Measurements from ENCODE around the gene SETDB2. TPM values are rescaled to one million over a fixed set of nuclear protein-coding genes. Genes with fewer than 3 reads are reported as not detected.

SETDB2 gene
- total RNA-seq, 1 experiment from 2014 or later = 4.9 TPM

GRCh38 chr13:49524740-49525501 lies 80.8 kb downstream of the SETDB2 start:
- intact Hi-C loops (cut with micrococcal nuclease; ENCODE audit: unreplicated experiment) = no loop called here
- H3K4me3 Mint-ChIP-seq (ENCODE audit: low read depth, unreplicated experiment) = no peak overlapping the region
- H3K27me3 Mint-ChIP-seq (ENCODE audit: unreplicated experiment) = no peaks in the 10 kb centered on the region
- H3K27ac Mint-ChIP-seq (ENCODE audit: unreplicated experiment) = no peak overlapping the region
- peaks cover 4% of the 10 kb centered on the region for H3K36me3 Mint-ChIP-seq (ENCODE audit: insufficient read depth, unreplicated experiment)
- BruUV-seq (replicated peaks) = no TSS peak
- no peak for DNase-seq
- no peaks in the 10 kb centered on the region for H3K9me3 Mint-ChIP-seq (ENCODE audit: low read depth, unreplicated experiment)
- CTCF ChIA-PET = interaction anchor here (0.6 to 0.7 kb wide), 2 partner anchors 13 to 378 kb away, joined by 3 to 4 read pairs; no protein-coding TSS in a partner anchor
- no peak for TF ChIP-seq CTCF (IDR thresholded peaks at IDR 0.05; ENCODE audit: unreplicated experiment)
- no peaks in the 10 kb centered on the region for H3K4me1 Mint-ChIP-seq (ENCODE audit: low read depth, unreplicated experiment)

GRCh38 chr13:49527123-49527522 lies 83.0 kb downstream of the SETDB2 start:
- no peaks in the 10 kb centered on the region for H3K27me3 Mint-ChIP-seq (ENCODE audit: unreplicated experiment)
- no peaks in the 10 kb centered on the region for H3K9me3 Mint-ChIP-seq (ENCODE audit: low read depth, unreplicated experiment)
- DNase-seq = no peak
- CTCF ChIA-PET = no interaction called here
- peaks cover 4% of the 10 kb centered on the region for H3K36me3 Mint-ChIP-seq (ENCODE audit: insufficient read depth, unreplicated experiment)
- no TSS peak for BruUV-seq (replicated peaks)
- no peak overlapping the region for H3K4me3 Mint-ChIP-seq (ENCODE audit: low read depth, unreplicated experiment)
- H3K4me1 Mint-ChIP-seq (ENCODE audit: low read depth, unreplicated experiment) = no peaks in the 10 kb centered on the region
- intact Hi-C loops (cut with micrococcal nuclease; ENCODE audit: unreplicated experiment) = no loop called here
- no peak overlapping the region for H3K27ac Mint-ChIP-seq (ENCODE audit: unreplicated experiment)
- no peak for TF ChIP-seq CTCF (IDR thresholded peaks at IDR 0.05; ENCODE audit: unreplicated experiment)

- no TSS peak for BruUV-seq (replicated peaks)
- intact Hi-C loops (cut with micrococcal nuclease; ENCODE audit: unreplicated experiment) = no loop called here
- H3K4me3 Mint-ChIP-seq (ENCODE audit: low read depth, unreplicated experiment) = no peak overlapping the region
- TF ChIP-seq CTCF (IDR thresholded peaks at IDR 0.05; ENCODE audit: unreplicated experiment) = no peak
- no peak for DNase-seq
- no peaks in the 10 kb centered on the region for H3K27me3 Mint-ChIP-seq (ENCODE audit: unreplicated experiment)
- no peak overlapping the region for H3K27ac Mint-ChIP-seq (ENCODE audit: unreplicated experiment)
- no peaks in the 10 kb centered on the region for H3K9me3 Mint-ChIP-seq (ENCODE audit: low read depth, unreplicated experiment)
- H3K36me3 Mint-ChIP-seq (ENCODE audit: insufficient read depth, unreplicated experiment) = no peaks in the 10 kb centered on the region
- H3K4me1 Mint-ChIP-seq (ENCODE audit: low read depth, unreplicated experiment) = no peaks in the 10 kb centered on the region
- CTCF ChIA-PET = no interaction called here
These were observed 84.1 kb downstream of the SETDB2 start for GRCh38 chr13:49528161-49528560.

GRCh38 chr13:49530457-49530856 lies 86.4 kb downstream of the SETDB2 start:
- BruUV-seq (replicated peaks) = no TSS peak
- no peak for TF ChIP-seq CTCF (IDR thresholded peaks at IDR 0.05; ENCODE audit: unreplicated experiment)
- H3K36me3 Mint-ChIP-seq (ENCODE audit: insufficient read depth, unreplicated experiment) = no peaks in the 10 kb centered on the region

More at GRCh38 chr13:49530457-49530856, 86.4 kb downstream of the SETDB2 start:
- CTCF ChIA-PET = no interaction called here
- Mint-ChIP-seq H3K9me3 (ENCODE audit: low read depth, unreplicated experiment) (no peaks in the 10 kb centered on the region), H3K27ac (ENCODE audit: unreplicated experiment) (no peak overlapping the region), H3K27me3 (ENCODE audit: unreplicated experiment) (no peaks in the 10 kb centered on the region), H3K4me1 (ENCODE audit: low read depth, unreplicated experiment) (no peaks in the 10 kb centered on the region), H3K4me3 (ENCODE audit: low read depth, unreplicated experiment) (no peak overlapping the region)
- DNase-seq = no peak
- intact Hi-C loops (cut with micrococcal nuclease; ENCODE audit: unreplicated experiment) = no loop called here
